OCI-LY7 (cell line): ENCODE measurements around the gene EVA1B. TPM values are rescaled to one million over a fixed set of nuclear protein-coding genes. Genes with fewer than 3 reads are reported as not detected.

Experiments
- BruUV-seq: library from RNA; stranded (reverse); fragments of 400-500 nt; replicated peaks from 2 replicates; lab custom pipeline; 2021; lab: Mats Ljungman, UMichigan
- CTCF ChIA-PET: fragments of 300-600 bp; sonication (Branson Sonifier 250); formaldehyde crosslinking; loops from one replicate; lab custom pipeline; 2022; ENCODE audit warnings: antibody characterized with exemption; ENCODE audit not compliant: unreplicated experiment; lab: Charles Lee
- POLR2A ChIA-PET: fragments of 300-600 bp; sonication (Branson Sonifier 250); formaldehyde crosslinking; loops from one replicate; lab custom pipeline; 2022; ENCODE audit warnings: antibody characterized with exemption; lab: Charles Lee
- DNase-seq: peaks from one replicate; pipeline ENCODE4 v3.0.0-alpha.2; 2015; ENCODE audit warnings: low spot score
- H2AFZ ChIP-seq: fragments of 200-600 bp; sonication (generic), shearing (Covaris generic); 2 replicates; pipeline ENCODE4 v1.6.1; 2014; ENCODE audit warnings: mild to moderate bottlenecking, antibody characterized with exemption, low read length, moderate library complexity
- H3K27ac ChIP-seq: fragments of 200-600 bp; sonication (generic); 2 replicates; pipeline ENCODE4 v1.5.1; 2014; ENCODE audit warnings: mixed run types, low read depth, mild to moderate bottlenecking, moderate library complexity, low read length, inconsistent platforms; ENCODE audit not compliant: poor library complexity, severe bottlenecking
- H3K36me3 ChIP-seq: fragments of 200-600 bp; sonication (generic); 2 replicates; pipeline ENCODE4 v1.6.1; 2014; ENCODE audit warnings: mild to moderate bottlenecking, antibody characterized with exemption, low read length, moderate library complexity, mixed read lengths; ENCODE audit not compliant: insufficient read depth
- H3K4me1 ChIP-seq: fragments of 200-600 bp; sonication (generic); 2 replicates; pipeline ENCODE4 v1.5.1; 2014; ENCODE audit warnings: mild to moderate bottlenecking, low read length; ENCODE audit not compliant: insufficient read depth, poor library complexity, severe bottlenecking
- H3K4me2 ChIP-seq: fragments of 200-600 bp; sonication (generic); 2 replicates; pipeline ENCODE4 v1.6.1; 2014; ENCODE audit warnings: mild to moderate bottlenecking, low read length
- H3K4me3 ChIP-seq: fragments of 200-600 bp; sonication (generic); 2 replicates; pipeline ENCODE4 v1.5.1; 2014; ENCODE audit warnings: mild to moderate bottlenecking, low read depth, low read length; ENCODE audit not compliant: poor library complexity, severe bottlenecking
- H3K79me2 ChIP-seq: fragments of 200-600 bp; sonication (generic); 2 replicates; pipeline ENCODE4 v1.6.1; 2016; ENCODE audit warnings: low read depth, mild to moderate bottlenecking, low read length, moderate library complexity, mixed read lengths; ENCODE audit not compliant: insufficient read depth
- H3K9me2 ChIP-seq: fragments of 200-600 bp; sonication (generic); 2 replicates; pipeline ENCODE4 v1.6.1; 2016; ENCODE audit warnings: mild to moderate bottlenecking, low read length, mixed read lengths; ENCODE audit not compliant: insufficient read depth
- H3K9me3 ChIP-seq: fragments of 200-600 bp; sonication (generic); 2 replicates; pipeline ENCODE4 v1.6.1; 2014; ENCODE audit warnings: mild to moderate bottlenecking, mixed run types, low read length, mixed read lengths
- H4K20me1 ChIP-seq: fragments of 200-600 bp; sonication (generic); 2 replicates; pipeline ENCODE4 v1.6.1; 2014; ENCODE audit warnings: mild to moderate bottlenecking, antibody characterized with exemption, low read length, moderate library complexity, mixed read lengths; ENCODE audit not compliant: insufficient read depth
- EZH2phosphoT487 ChIP-seq: fragments of 200-600 bp; sonication (generic); IDR thresholded peaks from 2 replicates; pipeline ENCODE4 v1.6.1; 2018; ENCODE audit warnings: low read depth, borderline replicate concordance, mild to moderate bottlenecking, mixed run types, antibody characterized with exemption, low read length, moderate library complexity, mixed read lengths
- intact Hi-C: fragments of 100-400 bp; cut with micrococcal nuclease; formaldehyde crosslinking; loops from one replicate; pipeline ENCODE4 v1.10.0; 2022; ENCODE audit not compliant: unreplicated experiment
- total RNA-seq, 2 experiments: library from RNA; depleted of rRNA in 1 of 2; stranded (reverse); fragments of >200 nt in 1 of 2; shearing (Covaris generic) in 1 of 2; gene quantifications; 2 replicates each; pipeline ENCODE4 v1.2.3, GENCODE V29; 2014 to 2022
- TF ChIP-seq, protein P1 (sequence below): fragments of 200-600 bp; sonication (generic); conservative IDR thresholded peaks from 2 replicates; pipeline ENCODE4 v1.5.1; 2014; ENCODE audit warnings: mild to moderate bottlenecking, antibody characterized with exemption, low read length, moderate library complexity, mixed read lengths

Gene EVA1B
- total RNA-seq, 2 experiments from 2014 or later, result 0.84 to 2.0 TPM

DNA sequence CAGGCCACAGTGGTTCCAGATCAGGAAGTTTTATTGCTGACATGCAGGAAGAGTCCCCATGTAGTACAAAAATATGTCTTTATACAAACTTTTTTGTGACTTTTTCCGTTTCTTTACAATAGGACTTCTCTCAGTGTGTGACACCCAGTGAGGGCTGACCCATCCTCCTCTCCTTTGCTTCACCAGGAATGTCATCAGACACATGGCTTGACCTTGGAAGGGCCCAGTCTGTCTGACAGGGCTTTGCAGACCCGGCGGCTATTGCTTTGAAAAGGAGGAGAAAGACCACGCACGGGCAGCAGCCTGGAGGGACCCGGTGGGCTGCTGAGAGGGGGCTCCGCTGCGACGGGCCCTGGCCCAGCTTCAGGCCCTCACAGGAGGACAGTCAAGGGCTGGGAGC lies 16.2 kb upstream of the EVA1B start:
- CTCF ChIA-PET, result no interaction called here
- POLR2A ChIA-PET, result no interaction called here
- Histone ChIP-seq H3K27ac (no peak overlapping the region), H3K4me3 (no peak overlapping the region), H3K9me3 (no peaks in the 10 kb centered on the region), H3K9me2 (no peaks in the 10 kb centered on the region), H3K36me3 (peaks cover 15% of the 10 kb centered on the region; the same call in 1 of the 2 replicates), H2AFZ (no peak overlapping the region), H3K4me2 (no peak overlapping the region), H3K4me1 (peaks cover 9% of the 10 kb centered on the region), H4K20me1 (no peaks in the 10 kb centered on the region), H3K79me2 (no peaks in the 10 kb centered on the region)
- BruUV-seq, result TSS peak; percentile 83
- no peak for DNase-seq
- TF ChIP-seq, protein P1, sequence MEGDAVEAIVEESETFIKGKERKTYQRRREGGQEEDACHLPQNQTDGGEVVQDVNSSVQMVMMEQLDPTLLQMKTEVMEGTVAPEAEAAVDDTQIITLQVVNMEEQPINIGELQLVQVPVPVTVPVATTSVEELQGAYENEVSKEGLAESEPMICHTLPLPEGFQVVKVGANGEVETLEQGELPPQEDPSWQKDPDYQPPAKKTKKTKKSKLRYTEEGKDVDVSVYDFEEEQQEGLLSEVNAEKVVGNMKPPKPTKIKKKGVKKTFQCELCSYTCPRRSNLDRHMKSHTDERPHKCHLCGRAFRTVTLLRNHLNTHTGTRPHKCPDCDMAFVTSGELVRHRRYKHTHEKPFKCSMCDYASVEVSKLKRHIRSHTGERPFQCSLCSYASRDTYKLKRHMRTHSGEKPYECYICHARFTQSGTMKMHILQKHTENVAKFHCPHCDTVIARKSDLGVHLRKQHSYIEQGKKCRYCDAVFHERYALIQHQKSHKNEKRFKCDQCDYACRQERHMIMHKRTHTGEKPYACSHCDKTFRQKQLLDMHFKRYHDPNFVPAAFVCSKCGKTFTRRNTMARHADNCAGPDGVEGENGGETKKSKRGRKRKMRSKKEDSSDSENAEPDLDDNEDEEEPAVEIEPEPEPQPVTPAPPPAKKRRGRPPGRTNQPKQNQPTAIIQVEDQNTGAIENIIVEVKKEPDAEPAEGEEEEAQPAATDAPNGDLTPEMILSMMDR, result no peak
- TF ChIP-seq EZH2phosphoT487, result no peak
- intact Hi-C loops, result no loop called here

DNA sequence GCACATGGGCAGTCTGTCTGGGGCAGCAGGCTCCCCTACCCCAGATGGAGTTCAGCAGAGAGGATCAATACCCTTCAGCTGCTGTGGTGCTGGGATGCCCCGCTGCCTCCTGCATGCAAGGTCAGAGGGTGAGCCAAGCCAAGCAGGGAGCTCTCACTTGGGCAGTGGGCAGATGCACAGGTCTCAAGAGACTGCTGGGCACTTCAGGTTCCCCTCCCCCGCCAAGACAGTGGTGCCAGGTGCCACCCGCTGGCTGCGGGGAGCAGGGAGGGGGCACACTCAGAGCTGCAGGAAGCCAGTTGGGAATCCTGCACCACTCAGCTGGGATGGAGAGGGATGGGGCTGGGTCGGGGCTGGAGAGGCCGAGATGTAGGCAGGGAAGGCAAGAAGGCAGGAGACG lies 15.8 kb upstream of the EVA1B start:
- TF ChIP-seq, protein P1, result no peak
- no peak for TF ChIP-seq EZH2phosphoT487
- H3K9me2 ChIP-seq, result no peaks in the 10 kb centered on the region
- no peak for DNase-seq
- no TSS peak for BruUV-seq
- intact Hi-C loops, result no loop called here
- ChIA-PET CTCF (no interaction called here), POLR2A (no interaction called here)
- H3K9me3 ChIP-seq, result no peaks in the 10 kb centered on the region
- no peaks in the 10 kb centered on the region for H4K20me1 ChIP-seq
- H3K4me1 ChIP-seq, result peaks cover 9% of the 10 kb centered on the region
- no peak overlapping the region for H2AFZ ChIP-seq
- no peak overlapping the region for H3K4me2 ChIP-seq
- H3K79me2 ChIP-seq, result no peaks in the 10 kb centered on the region
- H3K36me3 ChIP-seq, result peaks cover 15% of the 10 kb centered on the region; the same call in 1 of the 2 replicates
- H3K27ac ChIP-seq, result no peak overlapping the region
- no peak overlapping the region for H3K4me3 ChIP-seq

DNA sequence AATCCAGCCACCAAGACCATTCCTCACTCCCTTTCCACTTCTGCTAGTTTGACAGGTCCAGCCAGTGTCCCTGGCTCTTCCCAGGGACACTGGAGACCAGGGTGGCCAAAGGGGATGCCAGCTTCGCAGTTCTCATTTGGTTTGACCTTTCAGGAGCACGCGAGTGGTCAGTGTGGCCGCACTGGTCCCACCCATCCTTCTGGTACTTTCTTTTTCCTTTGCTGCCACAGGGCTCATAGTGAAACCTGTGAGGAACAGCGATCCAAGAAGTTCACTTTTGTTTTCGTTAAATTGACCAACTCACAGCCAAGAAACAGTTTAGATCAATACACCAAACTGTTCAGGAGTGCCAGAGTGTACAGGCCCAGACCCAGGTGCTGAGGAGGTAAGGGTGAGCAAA lies 14.4 kb upstream of the EVA1B start:
- no peaks in the 10 kb centered on the region for H3K9me2 ChIP-seq
- H3K4me2 ChIP-seq, result no peak overlapping the region
- TF ChIP-seq, protein P1, result no peak
- TF ChIP-seq EZH2phosphoT487, result no peak
- H3K27ac ChIP-seq, result no peak overlapping the region
- H3K79me2 ChIP-seq, result no peaks in the 10 kb centered on the region
- H3K36me3 ChIP-seq, result peaks cover 2% of the 10 kb centered on the region; the same call in 1 of the 2 replicates
- no peak overlapping the region for H2AFZ ChIP-seq
- BruUV-seq, result no TSS peak
- no peak for DNase-seq
- no peak overlapping the region for H3K4me3 ChIP-seq
- no peaks in the 10 kb centered on the region for H4K20me1 ChIP-seq
- peaks cover 9% of the 10 kb centered on the region for H3K4me1 ChIP-seq
- ChIA-PET POLR2A (no interaction called here), CTCF (interaction anchor here (0.5 kb wide), 1 partner anchor 87 kb away, joined by 3 read pairs; no protein-coding TSS in a partner anchor)
- no peaks in the 10 kb centered on the region for H3K9me3 ChIP-seq
- intact Hi-C loops, result no loop called here
